Adrenal gland (tissue), 12 donors: ENCODE data around the gene STAT4. TPM values are rescaled to one million over a fixed set of nuclear protein-coding genes. Genes with fewer than 3 reads are reported as not detected.

Experiments
- DNase-seq, 7 donors: peaks; one replicate each; pipeline ENCODE4 v3.0.0-alpha.2; 2019 to 2020
- H3K27ac ChIP-seq, 5 donors: fragments of 200-600 bp; sonication (generic) in 4 of 5; 1 replicate in 3 of 5; 2 replicates in 2 of 5; pipeline versions ENCODE4 v1.5.1 to v1.8.0; 2016 to 2020; ENCODE audit warnings: mild to moderate bottlenecking in 1 of 5
- H3K27me3 ChIP-seq: fragments of 200-600 bp; 2 replicates; pipeline ENCODE4 v1.8.0; 2021
- H3K36me3 ChIP-seq, 2 donors: fragments of 200-600 bp; replicated peaks in 1 of 2; 1 replicate in 1 of 2; 2 replicates in 1 of 2; pipeline versions ENCODE4 v1.5.1 to v1.8.0; 2018 to 2022
- H3K4me1 ChIP-seq, 2 donors: fragments of 200-600 bp; replicated peaks in 1 of 2; 1 replicate in 1 of 2; 2 replicates in 1 of 2; pipeline versions ENCODE4 v1.5.1 to v1.8.0; 2018 to 2021
- H3K4me3 ChIP-seq, 4 donors: fragments of 200-600 bp; sonication (generic) in 3 of 4; one replicate each; pipeline ENCODE4 v1.5.1; 2016 to 2018
- H3K9me3 ChIP-seq, 3 donors: fragments of 200-600 bp; sonication (generic) in 1 of 3; replicated peaks in 1 of 3; 1 replicate in 2 of 3; 2 replicates in 1 of 3; pipeline versions ENCODE4 v1.5.1 to v1.8.0; 2016 to 2021
- CTCF ChIP-seq, 6 experiments: fragments of 450-650 bp in 4 of 6; fragments of 200-600 bp in 2 of 6; sonication (generic) in 1 of 6; IDR thresholded peaks; 1 replicate in 5 of 6; 2 replicates in 1 of 6; pipeline versions ENCODE4 v1.5.1 to v1.8.0; 2016 to 2021; ENCODE audit warnings: antibody characterized with exemption in 6 of 6, mild to moderate bottlenecking in 2 of 6, moderate library complexity in 1 of 6
- POLR2A ChIP-seq, 2 donors: fragments of 450-650 bp; IDR thresholded peaks; one replicate each; pipeline ENCODE4 v1.6.1; 2017; ENCODE audit warnings: antibody characterized with exemption in 2 of 2, mild to moderate bottlenecking in 2 of 2, moderate library complexity in 1 of 2
- WGBS, 4 donors: extraction: QIAGEN DNeasy Blood & Tissue Kit in 2 of 4; methylation state at CpG; one replicate each; pipeline versions ENCODE4 v1.1.5 to v1.1.7; 2013 to 2017; 5-methylcytosine and 5-hydroxymethylcytosine counted together
- intact Hi-C, 2 donors: fragments of 100-400 bp; cut with DNase I; formaldehyde crosslinking; loops; one replicate each; pipeline versions ENCODE4 v1.14.1 to v1.15.0; 2022 to 2023
- polyA plus RNA-seq, 3 donors: library from polyadenylated mRNA; stranded (reverse); fragments of 200-250 nt in 2 of 3; fragments of 350-450 nt in 1 of 3; fragmentation: Illumina TruSeq in 1 of 3; extraction: RNeasy Lipid Tissue Mini Kit (QIAGEN cat#74804) in 1 of 3; gene quantifications; one replicate each; pipeline ENCODE4 v1.2.3, GENCODE V29; 2013 to 2014
- total RNA-seq, 9 donors: library from RNA; depleted of rRNA in 4 of 9; stranded (reverse); fragments of >200 nt in 4 of 9; fragments of 120-200 nt in 1 of 9; fragmentation: NEBNext Ultra II Directional in 1 of 9; extraction: Animal tissue kit (Norgen Biotek cat#: 25700) in 1 of 9; gene quantifications; one replicate each; pipeline versions ENCODE4 v1.1.0 to v1.2.4, GENCODE V29; 2013 to 2023
- donor health status: healthy with polysubstance abuse.
- donor health status: Bipolar disorder and iron deficiency.
- donor health status: DM: yes; HTN: yes; CAD: no.
- donor health status: DM: no; HTN: no; CAD: no.
- donor health status: DM: no; HTN: no; CAD: no.
- donor health status: DM: yes; HTN: yes; CAD: no.

STAT4 gene
- total and polyA plus RNA-seq, 12 donors: 0.52 to 5.1 (median 1.4) TPM

GRCh38 chr2:191019376-191019775 lies 131.4 kb downstream of the STAT4 start:
- Histone ChIP-seq H3K27me3 (no peaks in the 10 kb centered on the region), H3K4me1 (peaks cover 7 to 18% of the 10 kb centered on the region in 2 donors), H3K36me3 (no peaks in the 10 kb centered on the region), H3K27ac (no peak overlapping the region), H3K9me3 (no peaks in the 10 kb centered on the region), H3K4me3 (no peak overlapping the region)
- WGBS, 4 donors: 90 to 97% (median 95%) methylated on average over 3 of the region's 3 CpGs
- DNase-seq: no peak
- intact Hi-C loops: no loop called here
- TF ChIP-seq CTCF (IDR thresholded peaks at IDR 0.05) (no peak), POLR2A (IDR thresholded peaks at IDR 0.05) (no peak)

- no peaks in the 10 kb centered on the region for H3K9me3 ChIP-seq
- intact Hi-C loops: no loop called here
- no peak for TF ChIP-seq CTCF (IDR thresholded peaks at IDR 0.05)
- TF ChIP-seq POLR2A (IDR thresholded peaks at IDR 0.05): no peak
- H3K27me3 ChIP-seq: no peaks in the 10 kb centered on the region
- H3K36me3 ChIP-seq: no peaks in the 10 kb centered on the region
- no peak overlapping the region for H3K4me3 ChIP-seq
- peaks cover 7 to 18% of the 10 kb centered on the region in 2 donors for H3K4me1 ChIP-seq
- no peak overlapping the region for H3K27ac ChIP-seq
- no peak for DNase-seq
- WGBS, 4 donors: 84 to 94% (median 89%) methylated on average over 3 of the region's 3 CpGs
These were observed 132.1 kb downstream of the STAT4 start for GRCh38 chr2:191018643-191019119.

GRCh38 chr2:191018048-191018447 lies 132.7 kb downstream of the STAT4 start:
- DNase-seq: no peak
- intact Hi-C loops: no loop called here
- 70 to 97% (median 75%) methylated on average over 1 of the region's 1 CpG for WGBS, 4 donors
- Histone ChIP-seq H3K27me3 (no peaks in the 10 kb centered on the region), H3K36me3 (no peaks in the 10 kb centered on the region), H3K9me3 (no peaks in the 10 kb centered on the region), H3K4me3 (no peak overlapping the region), H3K27ac (no peak overlapping the region), H3K4me1 (peaks cover 7 to 20% of the 10 kb centered on the region in 2 donors)
- TF ChIP-seq POLR2A (IDR thresholded peaks at IDR 0.05) (no peak), CTCF (IDR thresholded peaks at IDR 0.05) (no peak)

GRCh38 chr2:191015831-191016230 lies 135.0 kb downstream of the STAT4 start:
- WGBS, 4 donors: 81 to 87% (median 84%) methylated on average over 8 of the region's 8 CpGs
- intact Hi-C loops: no loop called here

More at GRCh38 chr2:191015831-191016230, 135.0 kb downstream of the STAT4 start:
- Histone ChIP-seq H3K27me3 (no peaks in the 10 kb centered on the region), H3K4me1 (peaks cover 11 to 32% of the 10 kb centered on the region in 2 donors), H3K27ac (no peak overlapping the region), H3K36me3 (no peaks in the 10 kb centered on the region), H3K9me3 (no peaks in the 10 kb centered on the region), H3K4me3 (no peak overlapping the region)
- DNase-seq: no peak
- TF ChIP-seq CTCF (IDR thresholded peaks at IDR 0.05) (no peak), POLR2A (IDR thresholded peaks at IDR 0.05) (no peak)
